ENCODE measurements around the gene ANKRD37. TPM values are rescaled to one million over a fixed set of nuclear protein-coding genes. Genes with fewer than 3 reads are reported as not detected.

ANKRD37 gene
- total and polyA plus RNA-seq, 9 of the 15 experiments (the other 6 are each of a cell fraction or from before 2014, with no cell fraction given), result 1.3 to 53.7 (median 3.6) TPM

DNA sequence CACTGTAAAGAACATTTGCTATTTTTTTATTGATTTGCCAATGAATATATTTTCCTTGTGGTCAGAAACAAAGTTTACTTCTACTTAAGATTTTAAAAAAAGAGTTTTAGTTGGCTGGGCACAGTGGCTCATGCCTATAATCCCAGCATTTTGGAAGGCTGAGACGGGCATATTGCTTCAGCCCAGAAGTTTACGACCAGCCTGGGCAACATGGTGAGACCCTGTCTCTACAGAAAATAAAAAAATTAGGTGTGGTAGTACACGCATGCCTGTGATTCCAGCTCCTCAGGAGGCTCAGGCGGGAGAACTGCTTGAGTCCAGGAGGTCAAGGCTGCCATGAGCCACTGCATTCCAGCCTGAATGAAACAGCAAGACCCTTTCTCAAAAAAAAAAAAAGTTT lies 37.7 kb upstream of the ANKRD37 start:
- DNase-seq (ENCODE audit: extremely low read depth in 1 of 4, low spot score in 3 of 4) (no peak), ATAC-seq (no peak), FAIRE-seq (no peak)
- Histone ChIP-seq H3K27me3 (ENCODE audit: control insufficient read depth in 2 of 2, insufficient read depth in 2 of 2, low read length in 2 of 2) (no peaks in the 10 kb centered on the region), H3K9me1 (ENCODE audit: control insufficient read depth, insufficient read depth, low read length) (no peaks in the 10 kb centered on the region), H3K36me3 (ENCODE audit: control insufficient read depth, insufficient read depth, low read length) (peaks cover 2% of the 10 kb centered on the region; the same call in 1 of the 3 replicates), H3K9ac (ENCODE audit: insufficient read depth in 1 of 2, low read depth in 2 of 2, low read length in 2 of 2) (no peak overlapping the region), H3K79me2 (ENCODE audit: control insufficient read depth, insufficient read depth, low read length) (no peaks in the 10 kb centered on the region), H3K4me2 (ENCODE audit: insufficient read depth, low read length) (no peak overlapping the region), H3K4me3 (no peak overlapping the region), H4K20me1 (replicated peaks; ENCODE audit: control insufficient read depth, insufficient read depth, low read length) (no peaks in the 10 kb centered on the region), H3K9me3 (replicated peaks; ENCODE audit: control insufficient read depth, insufficient read depth, low read depth, low read length) (no peaks in the 10 kb centered on the region), H3K27ac (ENCODE audit: extremely low read depth, low read depth, low read length) (no peak overlapping the region), H2AFZ (ENCODE audit: low read depth, low read length) (no peak overlapping the region), H3K4me1 (replicated peaks in 1 of 2; ENCODE audit: control insufficient read depth in 2 of 2, insufficient read depth in 2 of 2, low read length in 2 of 2) (peaks cover 13 to 37% of the 10 kb centered on the region in 2 experiments)
- intact Hi-C loops (cut with micrococcal nuclease) (loop anchor here (2.0 kb wide), 1 partner anchor 36 kb away; the partner anchor contains the start of gene LRP2BP), in situ Hi-C loops (cut with MboI) (no loop called here)
- WGBS (ENCODE audit: insufficient coverage, low coverage, missing lambda C conversion rate), result 80% methylated on average over 4 of the region's 4 CpGs
- TF ChIP-seq NFE2 (IDR thresholded peaks at IDR 0.05; ENCODE audit: low read depth) (no peak), ETV5 (CRISPR knock-in tag; IDR thresholded peaks at IDR 0.05; ENCODE audit: low read depth) (no peak), NR2F6 (CRISPR knock-in tag; IDR thresholded peaks at IDR 0.05) (no peak), ZNF584 (CRISPR knock-in tag; IDR thresholded peaks at IDR 0.05; ENCODE audit: low read depth) (no peak), LCOR (CRISPR knock-in tag; IDR thresholded peaks at IDR 0.05) (no peak), CBFA2T2 (conservative IDR thresholded peaks at IDR 0.05) (no peak), NFYB (IDR thresholded peaks at IDR 0.05; ENCODE audit: extremely low read depth, insufficient read length) (no peak), ZNF830 (CRISPR knock-in tag; IDR thresholded peaks at IDR 0.05) (no peak)
- TF ChIP-seq, protein P1, sequence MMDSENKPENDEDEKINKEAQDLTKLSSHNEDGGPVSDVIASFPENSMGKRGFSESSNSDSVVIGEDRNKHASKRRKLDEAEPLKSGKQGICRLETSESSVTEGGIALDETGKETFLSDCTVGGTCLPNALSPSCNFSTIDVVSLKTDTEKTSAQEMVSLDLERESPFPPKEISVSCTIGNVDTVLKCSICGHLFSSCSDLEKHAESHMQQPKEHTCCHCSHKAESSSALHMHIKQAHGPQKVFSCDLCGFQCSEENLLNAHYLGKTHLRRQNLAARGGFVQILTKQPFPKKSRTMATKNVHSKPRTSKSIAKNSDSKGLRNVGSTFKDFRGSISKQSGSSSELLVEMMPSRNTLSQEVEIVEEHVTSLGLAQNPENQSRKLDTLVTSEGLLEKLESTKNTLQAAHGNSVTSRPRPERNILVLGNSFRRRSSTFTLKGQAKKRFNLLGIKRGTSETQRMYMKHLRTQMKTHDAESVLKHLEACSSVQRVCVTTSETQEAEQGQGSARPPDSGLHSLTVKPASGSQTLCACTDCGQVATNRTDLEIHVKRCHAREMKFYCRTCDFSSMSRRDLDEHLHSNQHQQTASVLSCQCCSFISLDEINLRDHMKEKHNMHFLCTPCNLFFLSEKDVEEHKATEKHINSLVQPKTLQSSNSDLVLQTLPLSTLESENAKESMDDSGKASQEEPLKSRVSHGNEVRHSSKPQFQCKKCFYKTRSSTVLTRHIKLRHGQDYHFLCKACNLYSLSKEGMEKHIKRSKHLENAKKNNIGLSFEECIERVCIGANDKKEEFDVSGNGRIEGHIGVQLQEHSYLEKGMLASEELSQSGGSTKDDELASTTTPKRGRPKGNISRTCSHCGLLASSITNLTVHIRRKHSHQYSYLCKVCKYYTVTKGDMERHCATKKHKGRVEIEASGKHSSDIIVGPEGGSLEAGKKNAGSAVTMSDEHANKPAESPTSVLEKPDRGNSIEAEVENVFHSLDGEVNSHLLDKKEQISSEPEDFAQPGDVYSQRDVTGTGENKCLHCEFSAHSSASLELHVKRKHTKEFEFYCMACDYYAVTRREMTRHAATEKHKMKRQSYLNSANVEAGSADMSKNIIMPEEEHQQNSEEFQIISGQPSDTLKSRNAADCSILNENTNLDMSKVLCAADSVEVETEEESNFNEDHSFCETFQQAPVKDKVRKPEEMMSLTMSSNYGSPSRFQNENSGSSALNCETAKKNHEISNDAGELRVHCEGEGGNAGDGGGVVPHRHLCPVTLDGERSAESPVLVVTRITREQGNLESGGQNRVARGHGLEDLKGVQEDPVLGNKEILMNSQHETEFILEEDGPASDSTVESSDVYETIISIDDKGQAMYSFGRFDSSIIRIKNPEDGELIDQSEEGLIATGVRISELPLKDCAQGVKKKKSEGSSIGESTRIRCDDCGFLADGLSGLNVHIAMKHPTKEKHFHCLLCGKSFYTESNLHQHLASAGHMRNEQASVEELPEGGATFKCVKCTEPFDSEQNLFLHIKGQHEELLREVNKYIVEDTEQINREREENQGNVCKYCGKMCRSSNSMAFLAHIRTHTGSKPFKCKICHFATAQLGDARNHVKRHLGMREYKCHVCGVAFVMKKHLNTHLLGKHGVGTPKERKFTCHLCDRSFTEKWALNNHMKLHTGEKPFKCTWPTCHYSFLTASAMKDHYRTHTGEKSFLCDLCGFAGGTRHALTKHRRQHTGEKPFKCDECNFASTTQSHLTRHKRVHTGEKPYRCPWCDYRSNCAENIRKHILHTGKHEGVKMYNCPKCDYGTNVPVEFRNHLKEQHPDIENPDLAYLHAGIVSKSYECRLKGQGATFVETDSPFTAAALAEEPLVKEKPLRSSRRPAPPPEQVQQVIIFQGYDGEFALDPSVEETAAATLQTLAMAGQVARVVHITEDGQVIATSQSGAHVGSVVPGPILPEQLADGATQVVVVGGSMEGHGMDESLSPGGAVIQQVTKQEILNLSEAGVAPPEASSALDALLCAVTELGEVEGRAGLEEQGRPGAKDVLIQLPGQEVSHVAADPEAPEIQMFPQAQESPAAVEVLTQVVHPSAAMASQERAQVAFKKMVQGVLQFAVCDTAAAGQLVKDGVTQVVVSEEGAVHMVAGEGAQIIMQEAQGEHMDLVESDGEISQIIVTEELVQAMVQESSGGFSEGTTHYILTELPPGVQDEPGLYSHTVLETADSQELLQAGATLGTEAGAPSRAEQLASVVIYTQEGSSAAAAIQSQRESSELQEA (IDR thresholded peaks at IDR 0.05; ENCODE audit: low read depth), result no peak
- TF ChIP-seq, protein P2, sequence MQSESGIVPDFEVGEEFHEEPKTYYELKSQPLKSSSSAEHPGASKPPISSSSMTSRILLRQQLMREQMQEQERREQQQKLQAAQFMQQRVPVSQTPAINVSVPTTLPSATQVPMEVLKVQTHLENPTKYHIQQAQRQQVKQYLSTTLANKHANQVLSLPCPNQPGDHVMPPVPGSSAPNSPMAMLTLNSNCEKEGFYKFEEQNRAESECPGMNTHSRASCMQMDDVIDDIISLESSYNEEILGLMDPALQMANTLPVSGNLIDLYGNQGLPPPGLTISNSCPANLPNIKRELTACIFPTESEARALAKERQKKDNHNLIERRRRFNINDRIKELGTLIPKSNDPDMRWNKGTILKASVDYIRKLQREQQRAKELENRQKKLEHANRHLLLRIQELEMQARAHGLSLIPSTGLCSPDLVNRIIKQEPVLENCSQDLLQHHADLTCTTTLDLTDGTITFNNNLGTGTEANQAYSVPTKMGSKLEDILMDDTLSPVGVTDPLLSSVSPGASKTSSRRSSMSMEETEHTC (IDR thresholded peaks at IDR 0.05), result no peak
- BruUV-seq (replicated peaks), result no TSS peak
- CTCF ChIA-PET (ENCODE audit: low intra/inter-chr PET ratio), result no interaction called here
- POLR2A ChIA-PET, result no interaction called here

Data from K562 (cell line).